ENCODE data around the gene SPSB4.

- TF ChIP-seq, protein P1, sequence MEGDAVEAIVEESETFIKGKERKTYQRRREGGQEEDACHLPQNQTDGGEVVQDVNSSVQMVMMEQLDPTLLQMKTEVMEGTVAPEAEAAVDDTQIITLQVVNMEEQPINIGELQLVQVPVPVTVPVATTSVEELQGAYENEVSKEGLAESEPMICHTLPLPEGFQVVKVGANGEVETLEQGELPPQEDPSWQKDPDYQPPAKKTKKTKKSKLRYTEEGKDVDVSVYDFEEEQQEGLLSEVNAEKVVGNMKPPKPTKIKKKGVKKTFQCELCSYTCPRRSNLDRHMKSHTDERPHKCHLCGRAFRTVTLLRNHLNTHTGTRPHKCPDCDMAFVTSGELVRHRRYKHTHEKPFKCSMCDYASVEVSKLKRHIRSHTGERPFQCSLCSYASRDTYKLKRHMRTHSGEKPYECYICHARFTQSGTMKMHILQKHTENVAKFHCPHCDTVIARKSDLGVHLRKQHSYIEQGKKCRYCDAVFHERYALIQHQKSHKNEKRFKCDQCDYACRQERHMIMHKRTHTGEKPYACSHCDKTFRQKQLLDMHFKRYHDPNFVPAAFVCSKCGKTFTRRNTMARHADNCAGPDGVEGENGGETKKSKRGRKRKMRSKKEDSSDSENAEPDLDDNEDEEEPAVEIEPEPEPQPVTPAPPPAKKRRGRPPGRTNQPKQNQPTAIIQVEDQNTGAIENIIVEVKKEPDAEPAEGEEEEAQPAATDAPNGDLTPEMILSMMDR (IDR thresholded peaks at IDR 0.05), result no peak
- no peak for TF ChIP-seq ZFX (IDR thresholded peaks at IDR 0.05; ENCODE audit: borderline replicate concordance)
Measured at GRCh38 chr3:141072950-141073349, 21.8 kb downstream of the SPSB4 start.
